Psoas muscle (tissue), 8 donors: Measurements from ENCODE around the gene BTBD7. TPM values are rescaled to one million over a fixed set of nuclear protein-coding genes. Genes with fewer than 3 reads are reported as not detected.

Experiments used
- ATAC-seq, 4 donors: fragments of 200-7000 bp; cut with Tn5 transposase; one replicate each; pipeline ENCODE4 v1.9.1; 2020; ENCODE audit warnings: moderate library complexity in 3 of 4, mild to moderate bottlenecking in 2 of 4
- DNase-seq, 2 donors: peaks; one replicate each; pipeline ENCODE4 v3.0.0-alpha.2; 2020
- H3K27ac ChIP-seq: fragments of 200-600 bp; one replicate; pipeline ENCODE4 v1.8.0; 2022
- H3K27me3 ChIP-seq, 3 donors: fragments of 200-600 bp in 1 of 3; one replicate each; pipeline versions ENCODE4 v1.6.1 to v1.8.0; 2013 to 2022; ENCODE audit warnings: low read length in 2 of 3, mild to moderate bottlenecking in 2 of 3, moderate library complexity in 1 of 3; ENCODE audit not compliant: insufficient read depth in 3 of 3
- H3K36me3 ChIP-seq, 2 donors: fragments of 200-600 bp in 1 of 2; one replicate each; pipeline versions ENCODE4 v1.6.1 to v1.8.0; 2013 to 2022; ENCODE audit warnings: low read depth in 1 of 2, mild to moderate bottlenecking in 1 of 2, moderate library complexity in 1 of 2; ENCODE audit not compliant: insufficient read depth in 1 of 2
- H3K4me1 ChIP-seq: fragments of 200-600 bp; one replicate; pipeline ENCODE4 v1.8.0; 2022
- H3K4me3 ChIP-seq: fragments of 200-600 bp; one replicate; pipeline ENCODE4 v1.8.0; 2022; ENCODE audit warnings: mild to moderate bottlenecking
- H3K9me3 ChIP-seq: fragments of 200-600 bp; one replicate; pipeline ENCODE4 v1.8.0; 2022
- CTCF ChIP-seq: fragments of 200-600 bp; IDR thresholded peaks from one replicate; pipeline ENCODE4 v1.8.0; 2022; ENCODE audit warnings: antibody characterized with exemption
- WGBS, 3 donors: extraction: QIAGEN DNeasy Blood & Tissue Kit; methylation state at CpG; one replicate each; pipeline versions ENCODE4 v1.1.6 to v1.1.7; 2013; 5-methylcytosine and 5-hydroxymethylcytosine counted together
- intact Hi-C, 2 donors: fragments of 100-400 bp; cut with DNase I; formaldehyde crosslinking; loops; one replicate each; pipeline versions ENCODE4 v1.11.0 to v1.14.2; 2022
- polyA plus RNA-seq, 3 donors: library from polyadenylated mRNA; stranded (reverse); fragments of 200-250 nt; gene quantifications; one replicate each; pipeline ENCODE4 v1.2.3, GENCODE V29; 2013
- total RNA-seq, 4 donors: library from RNA; stranded (reverse); fragmentation: NEBNext Ultra II Directional in 2 of 4; extraction: Animal tissue kit (Norgen Biotek cat#: 25700) in 2 of 4; gene quantifications; one replicate each; pipeline versions ENCODE4 v1.2.1 to v1.2.4, GENCODE V29; 2021 to 2023
- donor health status: healthy with polysubstance abuse.
- donor health status: DM: no; HTN: no; CAD: no; lungs with moderate emphysema.
- donor health status: Bipolar disorder and iron deficiency.
- donor health status: healthy.
- donor health status: DM: yes; HTN: yes; CAD: no.
- donor health status: DM: no; HTN: no; CAD: no.
- donor health status: DM: no; HTN: no; CAD: no.
- donor health status: DM: yes; HTN: yes; CAD: no.

The BTBD7 gene
- total and polyA plus RNA-seq, 7 donors, result 6.0 to 24.9 (median 18.9) TPM

GRCh38 chr14:93201155-93201704, 131.6 kb downstream of the BTBD7 start:
- no peak for DNase-seq
- no peak for TF ChIP-seq CTCF
- Histone ChIP-seq H3K4me3 (no peak overlapping the region), H3K4me1 (peaks cover 6% of the 10 kb centered on the region), H3K9me3 (no peaks in the 10 kb centered on the region), H3K36me3 (peaks cover 3 to 4% of the 10 kb centered on the region in 2 donors), H3K27ac (no peak overlapping the region), H3K27me3 (no peaks in the 10 kb centered on the region)
- no peak for ATAC-seq
- 86 to 96% (median 89%) methylated on average over 7 of the region's 7 CpGs for WGBS, 3 donors
- intact Hi-C loops, result loop anchor here in 1 of 2 donors (10.0 kb wide), 2 partner anchors 134 to 414 kb away; partner anchors contain the start of gene BTBD7

DNA sequence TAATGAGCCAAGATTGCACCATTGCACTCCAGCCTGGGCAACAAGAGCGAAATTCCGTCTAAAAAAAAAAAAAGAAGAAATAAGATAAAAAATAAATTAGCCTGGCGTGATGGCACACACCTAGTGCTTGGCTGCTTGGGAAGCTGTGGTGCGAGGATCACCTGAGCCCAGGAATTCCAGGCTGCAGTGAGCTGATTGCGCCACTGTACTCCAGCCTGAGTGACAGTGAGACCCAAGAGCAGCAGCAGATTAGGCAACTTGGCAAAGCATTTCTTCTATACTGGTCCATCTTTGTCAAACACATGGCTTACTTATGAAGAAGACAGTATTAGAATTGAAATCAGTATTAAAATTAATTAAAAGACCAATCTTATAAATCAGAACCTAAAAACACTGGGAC, 132.3 kb downstream of the BTBD7 start:
- H3K27ac ChIP-seq, result no peak overlapping the region
- peaks cover 6% of the 10 kb centered on the region for H3K4me1 ChIP-seq
- intact Hi-C loops, result loop anchor here in 1 of 2 donors (10.0 kb wide), 2 partner anchors 134 to 414 kb away; partner anchors contain the start of gene BTBD7
- DNase-seq (no peak), ATAC-seq (peak in 1 of 4 donors; percentile 58)
- no peak for TF ChIP-seq CTCF
- no peaks in the 10 kb centered on the region for H3K27me3 ChIP-seq
- H3K36me3 ChIP-seq, result peaks cover 3 to 4% of the 10 kb centered on the region in 2 donors
- H3K9me3 ChIP-seq, result no peaks in the 10 kb centered on the region
- H3K4me3 ChIP-seq, result no peak overlapping the region
- WGBS, 3 donors, result 94 to 99% (median 98%) methylated on average over 5 of the region's 5 CpGs

GRCh38 chr14:93199031-93199430, 133.8 kb downstream of the BTBD7 start:
- Histone ChIP-seq H3K27me3 (no peaks in the 10 kb centered on the region), H3K4me3 (no peak overlapping the region), H3K27ac (no peak overlapping the region), H3K9me3 (no peaks in the 10 kb centered on the region), H3K4me1 (peaks cover 6% of the 10 kb centered on the region), H3K36me3 (peaks cover 3 to 4% of the 10 kb centered on the region in 2 donors)
- 67 to 85% (median 68%) methylated on average over 4 of the region's 4 CpGs for WGBS, 3 donors
- DNase-seq, result no peak
- ATAC-seq, result no peak
- intact Hi-C loops, result no loop called here
- TF ChIP-seq CTCF, result no peak

DNA sequence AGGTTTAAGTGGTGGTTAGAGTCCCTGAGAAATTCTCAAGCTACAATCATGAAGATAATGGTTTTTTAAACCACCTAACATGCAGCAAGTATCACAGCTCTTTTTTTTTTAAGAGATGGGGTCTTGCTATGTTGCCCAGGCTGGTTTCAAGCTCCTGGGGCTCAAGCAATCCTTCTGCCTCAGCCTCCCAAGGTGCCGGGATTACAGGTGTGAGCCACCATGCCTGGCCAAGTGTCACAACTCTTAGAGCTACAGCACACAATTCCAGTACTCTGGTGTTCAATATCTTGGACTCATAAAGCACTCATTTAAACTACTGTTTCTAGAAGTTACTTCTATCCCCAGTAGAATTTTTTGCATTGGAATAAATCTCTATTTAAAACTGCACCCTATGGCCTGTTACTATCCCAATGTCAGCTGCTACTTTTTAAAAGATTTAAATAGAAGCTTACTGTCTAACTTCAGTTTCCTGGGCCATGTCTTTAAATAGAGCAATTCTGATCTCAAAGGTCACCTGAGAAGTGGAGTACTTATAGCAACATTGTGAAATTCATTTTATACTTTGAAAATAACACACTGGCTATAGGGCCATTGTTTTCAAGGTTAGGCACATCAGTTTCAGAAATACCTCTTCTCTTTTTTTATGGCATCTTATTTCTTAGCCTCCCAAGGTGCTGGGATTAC, 137.4 kb downstream of the BTBD7 start:
- H3K4me3 ChIP-seq, result no peak overlapping the region
- no peaks in the 10 kb centered on the region for H3K9me3 ChIP-seq
- peaks cover 3 to 4% of the 10 kb centered on the region in 2 donors for H3K36me3 ChIP-seq
- H3K27ac ChIP-seq, result peak overlapping the region; percentile 63
- 76 to 85% (median 77%) methylated on average over 1 of the region's 1 CpG for WGBS, 3 donors
- no peaks in the 10 kb centered on the region for H3K27me3 ChIP-seq
- TF ChIP-seq CTCF, result no peak
- DNase-seq (no peak), ATAC-seq (peak in 3 of 4 donors; percentile 68 to 76 (median 74))
- intact Hi-C loops, result no loop called here
- peaks cover 6% of the 10 kb centered on the region for H3K4me1 ChIP-seq

Other genes starting within 250 kb of the BTBD7 start
- 10 to 100 TPM; 33.7 to 51.0 (median 45.6) TPM for gene ITPK1, start 217.1 kb downstream of the BTBD7 start, total RNA-seq
- 10 to 100 TPM; 30.0 to 61.1 (median 32.5) TPM for gene ITPK1, start 217.1 kb downstream of the BTBD7 start, polyA plus RNA-seq
- gene MOAP1, start 148.1 kb downstream of the BTBD7 start, total RNA-seq, result 10 to 100 TPM; 28.4 to 49.2 (median 35.1) TPM
- 10 to 100 TPM; 20.5 to 53.6 (median 22.6) TPM for gene MOAP1, start 148.1 kb downstream of the BTBD7 start, polyA plus RNA-seq
- gene LYSET, start 147.7 kb downstream of the BTBD7 start, total RNA-seq, result 10 to 100 TPM; 19.7 to 30.1 (median 24.4) TPM
- 10 to 100 TPM; 29.1 to 50.1 (median 37.0) TPM for gene LYSET, start 147.7 kb downstream of the BTBD7 start, polyA plus RNA-seq
- 10 to 100 TPM in 1 of 4 donors, 1 to 10 TPM in 3; 7.4 to 10.3 (median 7.6) TPM for gene GON7, start 126.0 kb downstream of the BTBD7 start, total RNA-seq
- gene GON7, start 126.0 kb downstream of the BTBD7 start, polyA plus RNA-seq, result 10 to 100 TPM; 15.5 to 49.3 (median 23.3) TPM
- 10 to 100 TPM; 11.5 to 22.0 (median 14.5) TPM for gene UBR7, start 125.8 kb downstream of the BTBD7 start, total RNA-seq
- 10 to 100 TPM; 16.6 to 32.6 (median 20.2) TPM for gene UBR7, start 125.8 kb downstream of the BTBD7 start, polyA plus RNA-seq
- under 1 TPM in 1 of 4 donors, not detected in 3; 0.54 TPM for gene COX8C, start 14.1 kb upstream of the BTBD7 start, total RNA-seq
- gene COX8C, start 14.1 kb upstream of the BTBD7 start, polyA plus RNA-seq, result under 1 TPM in 1 of 3 donors, not detected in 2; 0.35 TPM
- under 1 TPM; 0.17 to 0.88 (median 0.53) TPM for gene UNC79, start 97.9 kb upstream of the BTBD7 start, total RNA-seq
- under 1 TPM; 0.03 to 0.56 (median 0.05) TPM for gene UNC79, start 97.9 kb upstream of the BTBD7 start, polyA plus RNA-seq